A673 (cell line): Measurements from ENCODE around the gene CFAP68.

ENCODE experiments used
- EZH2 ChIP-seq: fragments of 200-600 bp; sonication (generic); IDR thresholded peaks from 2 replicates; pipeline ENCODE4 v1.6.1; 2017; ENCODE audit warnings: borderline replicate concordance, low read depth, mild to moderate bottlenecking, mixed read lengths, antibody characterized with exemption, low read length; ENCODE audit not compliant: poor library complexity, severe bottlenecking
- TF ChIP-seq, protein P1 (sequence below): fragments of 300-800, 200-600 bp; sonication (generic); conservative IDR thresholded peaks from 2 replicates; pipeline ENCODE4 v1.5.1; 2017; ENCODE audit warnings: low read depth, mild to moderate bottlenecking, antibody characterized with exemption, low read length, moderate library complexity, mixed read lengths

DNA sequence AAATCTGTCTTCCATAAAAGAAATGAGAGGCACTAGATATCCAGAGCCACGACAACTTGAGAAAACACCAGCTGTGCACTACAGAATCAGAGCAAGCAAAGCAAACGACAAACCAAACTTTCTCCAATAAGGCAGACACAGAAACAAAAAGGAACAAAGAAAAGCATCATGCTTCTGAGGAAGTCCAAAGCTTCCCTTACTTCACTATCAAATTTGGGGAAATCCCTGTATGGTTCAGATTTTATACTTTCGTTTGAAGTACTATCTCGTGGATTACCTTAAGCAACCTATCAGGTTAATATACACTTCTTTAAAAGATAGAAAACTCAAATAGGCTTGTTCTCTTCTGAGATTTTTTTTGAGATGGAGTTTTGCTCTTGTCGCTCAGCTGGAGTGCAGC is 35.7 kb upstream of the CFAP68 start:
- TF ChIP-seq, protein P1, sequence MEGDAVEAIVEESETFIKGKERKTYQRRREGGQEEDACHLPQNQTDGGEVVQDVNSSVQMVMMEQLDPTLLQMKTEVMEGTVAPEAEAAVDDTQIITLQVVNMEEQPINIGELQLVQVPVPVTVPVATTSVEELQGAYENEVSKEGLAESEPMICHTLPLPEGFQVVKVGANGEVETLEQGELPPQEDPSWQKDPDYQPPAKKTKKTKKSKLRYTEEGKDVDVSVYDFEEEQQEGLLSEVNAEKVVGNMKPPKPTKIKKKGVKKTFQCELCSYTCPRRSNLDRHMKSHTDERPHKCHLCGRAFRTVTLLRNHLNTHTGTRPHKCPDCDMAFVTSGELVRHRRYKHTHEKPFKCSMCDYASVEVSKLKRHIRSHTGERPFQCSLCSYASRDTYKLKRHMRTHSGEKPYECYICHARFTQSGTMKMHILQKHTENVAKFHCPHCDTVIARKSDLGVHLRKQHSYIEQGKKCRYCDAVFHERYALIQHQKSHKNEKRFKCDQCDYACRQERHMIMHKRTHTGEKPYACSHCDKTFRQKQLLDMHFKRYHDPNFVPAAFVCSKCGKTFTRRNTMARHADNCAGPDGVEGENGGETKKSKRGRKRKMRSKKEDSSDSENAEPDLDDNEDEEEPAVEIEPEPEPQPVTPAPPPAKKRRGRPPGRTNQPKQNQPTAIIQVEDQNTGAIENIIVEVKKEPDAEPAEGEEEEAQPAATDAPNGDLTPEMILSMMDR = no peak
- TF ChIP-seq EZH2 = no peak
